Omental fat pad (tissue), 4 donors: ENCODE measurements around the gene TBC1D21. TPM values are rescaled to one million over a fixed set of nuclear protein-coding genes. Genes with fewer than 3 reads are reported as not detected.

Source experiments
- ATAC-seq: fragments of 150-250 bp; one replicate; pipeline ENCODE4 v1.9.1; 2016; ENCODE audit warnings: mild to moderate bottlenecking, moderate library complexity; ENCODE audit not compliant: low FRiP score
- DNase-seq: peaks from one replicate; pipeline ENCODE4 v3.0.0-alpha.2; 2019; ENCODE audit warnings: low spot score
- CTCF ChIP-seq, 3 donors: fragments of 450-650 bp; IDR thresholded peaks; one replicate each; pipeline ENCODE4 v1.5.1; 2016 to 2017; ENCODE audit warnings: antibody characterized with exemption in 3 of 3, mild to moderate bottlenecking in 3 of 3, moderate library complexity in 2 of 3
- total RNA-seq, 4 donors: library from RNA; depleted of rRNA; stranded (reverse); fragments of >200 nt; gene quantifications; one replicate each; pipeline ENCODE4 v1.1.0, GENCODE V29; 2016

The TBC1D21 gene
- total RNA-seq, 4 donors from 2014 or later, result not detected

GRCh38 chr15:73840771-73841170, 32.6 kb upstream of the TBC1D21 start:
- DNase-seq (no peak), ATAC-seq (no peak)
- TF ChIP-seq CTCF (IDR thresholded peaks at IDR 0.05), result no peak

DNA sequence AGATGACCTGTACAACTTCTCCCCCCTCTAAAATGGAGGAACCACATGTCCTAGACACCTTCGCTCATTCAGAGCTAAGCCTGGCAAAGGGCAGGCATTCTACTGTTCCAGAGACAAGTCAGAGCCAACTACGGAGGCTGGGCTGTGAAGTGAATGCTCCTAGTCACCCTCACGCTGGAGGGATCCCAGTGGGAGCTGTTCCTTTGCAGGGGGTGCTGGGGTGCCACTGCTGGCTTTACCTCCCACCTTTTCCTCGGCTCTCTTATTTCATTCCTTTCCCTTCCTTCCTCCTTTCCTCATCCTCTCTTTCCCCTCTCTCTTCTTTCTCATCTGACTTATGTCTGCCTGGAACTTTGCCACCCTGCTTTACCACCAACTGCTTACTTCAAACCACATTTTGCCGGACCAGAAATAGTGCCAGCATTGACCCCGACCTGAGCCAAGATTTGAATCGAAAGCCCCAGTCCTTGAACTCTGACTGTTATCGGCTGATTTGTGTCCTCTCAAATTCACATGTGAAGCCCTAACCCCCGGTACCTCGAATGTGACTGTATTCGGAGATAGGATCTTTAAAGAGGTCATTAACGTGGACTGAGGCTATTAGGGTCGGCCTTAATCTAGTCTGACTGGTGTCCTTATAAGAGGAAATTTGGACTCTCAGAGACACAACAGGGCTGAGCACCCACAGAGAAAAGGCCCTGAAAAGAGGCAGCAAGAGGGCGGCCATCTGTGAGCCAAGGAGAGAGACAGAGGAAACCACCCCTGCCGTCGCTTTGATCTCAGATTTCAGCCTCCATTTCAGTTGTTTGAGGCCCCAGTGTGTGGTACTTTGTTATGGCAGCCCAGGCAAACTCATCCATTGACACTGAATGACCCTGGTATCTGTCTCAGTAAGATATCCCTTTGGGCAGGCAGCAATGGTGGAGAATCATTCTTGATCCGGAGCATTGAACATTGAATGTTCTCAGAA, 31.3 kb upstream of the TBC1D21 start:
- DNase-seq, result no peak
- no peak for ATAC-seq
- no peak for TF ChIP-seq CTCF (IDR thresholded peaks at IDR 0.05)

GRCh38 chr15:73843787-73844186, 29.6 kb upstream of the TBC1D21 start:
- no peak for TF ChIP-seq CTCF (IDR thresholded peaks at IDR 0.05)

GRCh38 chr15:73844356-73844755, 29.0 kb upstream of the TBC1D21 start:
- ATAC-seq (no peak), DNase-seq (no peak)
- TF ChIP-seq CTCF (IDR thresholded peaks at IDR 0.05), result no peak

More at GRCh38 chr15:73843787-73844186, 29.6 kb upstream of the TBC1D21 start:
- no peak for ATAC-seq
- DNase-seq, result no peak

DNA sequence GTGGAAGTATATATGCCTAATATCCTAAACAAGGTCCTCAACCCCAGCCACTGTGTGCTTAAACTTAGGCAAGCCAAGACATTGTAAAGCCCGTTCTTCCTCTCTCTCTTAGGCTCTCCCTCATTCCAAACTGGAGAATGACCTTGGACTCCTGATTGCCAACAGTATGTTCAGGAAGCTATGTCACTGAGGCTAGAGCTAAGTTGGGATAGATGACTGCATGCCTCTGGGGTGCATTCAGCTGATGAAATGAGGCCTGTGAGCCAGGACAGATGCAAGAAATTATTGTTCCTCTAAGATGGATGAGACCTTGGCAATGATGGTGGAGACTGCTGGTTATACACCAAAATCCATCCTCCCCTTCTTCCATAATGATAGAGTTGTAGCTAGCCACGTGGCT, 27.9 kb upstream of the TBC1D21 start:
- no peak for DNase-seq

DNA sequence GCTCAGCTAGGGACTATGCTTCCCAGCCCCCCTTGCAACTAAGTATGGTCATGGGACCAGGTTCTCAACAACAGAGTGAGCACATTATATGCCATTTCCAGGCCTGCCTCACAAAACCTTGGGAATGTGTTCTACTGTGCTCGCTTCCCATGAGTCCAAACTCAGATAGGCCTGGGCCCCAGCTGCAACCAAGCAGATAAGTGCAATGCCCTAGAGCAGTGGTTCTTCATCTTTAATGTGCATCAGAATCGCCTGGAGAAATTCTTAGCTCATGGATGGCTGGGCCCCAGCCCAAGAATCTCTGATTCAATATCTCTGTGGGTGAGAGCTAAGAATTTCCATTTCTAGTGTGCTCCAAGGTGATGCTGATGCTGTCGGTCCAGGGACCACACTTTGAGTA, 27.5 kb upstream of the TBC1D21 start:
- DNase-seq (no peak), ATAC-seq (no peak)
- no peak for TF ChIP-seq CTCF (IDR thresholded peaks at IDR 0.05)

More for the DNA sequence above, 27.9 kb upstream of the TBC1D21 start:
- ATAC-seq, result no peak
- no peak for TF ChIP-seq CTCF (IDR thresholded peaks at IDR 0.05)

DNA sequence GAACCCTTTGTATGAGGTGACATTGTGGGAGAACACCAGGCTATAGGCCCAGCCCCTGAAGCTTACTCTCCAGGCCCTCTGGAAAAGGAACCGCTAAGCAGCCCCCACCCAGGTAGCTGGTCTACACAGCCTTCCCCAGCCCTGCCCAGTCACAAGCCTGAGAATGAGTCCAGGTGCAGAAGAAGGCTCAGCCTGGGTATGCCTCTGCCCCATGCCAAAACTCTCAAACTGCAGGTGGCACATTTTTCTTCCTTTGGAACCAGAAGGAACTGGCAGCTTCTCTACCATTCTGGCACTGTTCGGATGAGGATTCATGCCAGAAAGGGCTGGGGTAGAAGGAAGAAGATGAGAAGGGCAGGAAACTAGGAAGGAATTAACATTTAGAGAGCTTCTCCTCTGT, 23.7 kb upstream of the TBC1D21 start:
- no peak for DNase-seq
- TF ChIP-seq CTCF (IDR thresholded peaks at IDR 0.05), result no peak
- ATAC-seq, result no peak
